Trophoblast cell (in vitro differentiated cells and primary cell): ENCODE data around the gene ARHGAP26.

ENCODE experiments used
- DNase-seq, 2 donors: peaks; one replicate each; pipeline ENCODE4 v3.0.0-alpha.2; 2016
- H2AFZ ChIP-seq: 2 replicates; pipeline ENCODE4 v1.6.1; 2013; ENCODE audit warnings: low read length, moderate library complexity, mild to moderate bottlenecking; ENCODE audit not compliant: insufficient read depth, poor library complexity
- H2AK5ac ChIP-seq: 2 replicates; pipeline ENCODE4 v1.6.1; 2013; ENCODE audit warnings: mild to moderate bottlenecking, low read length
- H2BK120ac ChIP-seq: 2 replicates; pipeline ENCODE4 v1.6.1; 2013; ENCODE audit warnings: low read length, mild to moderate bottlenecking, moderate library complexity; ENCODE audit not compliant: insufficient read depth, poor library complexity
- H2BK12ac ChIP-seq: 2 replicates; pipeline ENCODE4 v1.6.1; 2013; ENCODE audit warnings: mild to moderate bottlenecking, low read length, moderate library complexity
- H2BK5ac ChIP-seq: 2 replicates; pipeline ENCODE4 v1.6.1; 2013; ENCODE audit warnings: low read length, low read depth, moderate library complexity, mild to moderate bottlenecking; ENCODE audit not compliant: poor library complexity
- H3K14ac ChIP-seq: 2 replicates; pipeline ENCODE4 v1.6.1; 2013; ENCODE audit warnings: mild to moderate bottlenecking, low read length
- H3K18ac ChIP-seq: 2 replicates; pipeline ENCODE4 v1.6.1; 2013; ENCODE audit warnings: mild to moderate bottlenecking, low read length
- H3K23ac ChIP-seq: 2 replicates; pipeline ENCODE4 v1.6.1; 2013; ENCODE audit warnings: low read length
- H3K27ac ChIP-seq: 2 replicates; pipeline ENCODE4 v1.5.1; 2013; ENCODE audit warnings: low read depth, mild to moderate bottlenecking, inconsistent platforms, low read length, moderate library complexity
- H3K27me3 ChIP-seq: 2 replicates; pipeline ENCODE4 v1.6.1; 2013; ENCODE audit warnings: inconsistent platforms, mild to moderate bottlenecking, low read length, moderate library complexity; ENCODE audit not compliant: insufficient read depth
- H3K36me3 ChIP-seq, 2 experiments: 1 replicate in 1 of 2; 2 replicates in 1 of 2; pipeline ENCODE4 v1.6.1; 2013; ENCODE audit warnings: low read length in 2 of 2, mild to moderate bottlenecking in 2 of 2, moderate library complexity in 1 of 2; ENCODE audit not compliant: insufficient read depth in 2 of 2, control insufficient read depth in 1 of 2
- H3K4ac ChIP-seq: 2 replicates; pipeline ENCODE4 v1.6.1; 2013; ENCODE audit warnings: low read depth, mild to moderate bottlenecking, low read length, moderate library complexity
- H3K4me1 ChIP-seq, 2 experiments: 1 replicate in 1 of 2; 2 replicates in 1 of 2; pipeline ENCODE4 v1.6.1; 2013; ENCODE audit warnings: low read length in 2 of 2, mild to moderate bottlenecking in 2 of 2, moderate library complexity in 1 of 2; ENCODE audit not compliant: insufficient read depth in 2 of 2, control insufficient read depth in 1 of 2
- H3K4me2 ChIP-seq: 2 replicates; pipeline ENCODE4 v1.6.1; 2013; ENCODE audit warnings: inconsistent platforms, mild to moderate bottlenecking, low read length, moderate library complexity
- H3K4me3 ChIP-seq: 2 replicates; pipeline ENCODE4 v1.5.1; 2013; ENCODE audit warnings: mild to moderate bottlenecking, low read depth, low read length, inconsistent platforms
- H3K79me1 ChIP-seq: one replicate; pipeline ENCODE4 v1.6.1; 2013; ENCODE audit warnings: low read length
- H3K79me2 ChIP-seq: 2 replicates; pipeline ENCODE4 v1.6.1; 2013; ENCODE audit warnings: low read length, mild to moderate bottlenecking; ENCODE audit not compliant: control insufficient read depth, insufficient read depth, poor library complexity
- H3K9ac ChIP-seq: 2 replicates; pipeline ENCODE4 v1.6.1; 2013; ENCODE audit warnings: mild to moderate bottlenecking, low read length
- H3K9me3 ChIP-seq: 2 replicates; pipeline ENCODE4 v1.6.1; 2013; ENCODE audit warnings: low read depth, mild to moderate bottlenecking, control low read depth, inconsistent platforms, low read length; ENCODE audit not compliant: insufficient read depth
- H4K12ac ChIP-seq: 2 replicates; pipeline ENCODE4 v1.6.1; 2013; ENCODE audit warnings: low read depth, mild to moderate bottlenecking, low read length, moderate library complexity
- H4K8ac ChIP-seq: 2 replicates; pipeline ENCODE4 v1.6.1; 2013; ENCODE audit warnings: low read depth, mild to moderate bottlenecking, low read length, moderate library complexity
- H4K91ac ChIP-seq: one replicate; pipeline ENCODE4 v1.6.1; 2013; ENCODE audit warnings: low read depth, mild to moderate bottlenecking, low read length, moderate library complexity
- WGBS: extraction: QIAGEN DNeasy Blood & Tissue Kit; methylation state at CpG from one replicate; pipeline ENCODE4 v1.1.7; 2013; ENCODE audit warnings: missing lambda C conversion rate; ENCODE audit not compliant: insufficient read length, insufficient coverage; ENCODE audit errors: extremely low coverage; 5-methylcytosine and 5-hydroxymethylcytosine counted together

Gene ARHGAP26

DNA sequence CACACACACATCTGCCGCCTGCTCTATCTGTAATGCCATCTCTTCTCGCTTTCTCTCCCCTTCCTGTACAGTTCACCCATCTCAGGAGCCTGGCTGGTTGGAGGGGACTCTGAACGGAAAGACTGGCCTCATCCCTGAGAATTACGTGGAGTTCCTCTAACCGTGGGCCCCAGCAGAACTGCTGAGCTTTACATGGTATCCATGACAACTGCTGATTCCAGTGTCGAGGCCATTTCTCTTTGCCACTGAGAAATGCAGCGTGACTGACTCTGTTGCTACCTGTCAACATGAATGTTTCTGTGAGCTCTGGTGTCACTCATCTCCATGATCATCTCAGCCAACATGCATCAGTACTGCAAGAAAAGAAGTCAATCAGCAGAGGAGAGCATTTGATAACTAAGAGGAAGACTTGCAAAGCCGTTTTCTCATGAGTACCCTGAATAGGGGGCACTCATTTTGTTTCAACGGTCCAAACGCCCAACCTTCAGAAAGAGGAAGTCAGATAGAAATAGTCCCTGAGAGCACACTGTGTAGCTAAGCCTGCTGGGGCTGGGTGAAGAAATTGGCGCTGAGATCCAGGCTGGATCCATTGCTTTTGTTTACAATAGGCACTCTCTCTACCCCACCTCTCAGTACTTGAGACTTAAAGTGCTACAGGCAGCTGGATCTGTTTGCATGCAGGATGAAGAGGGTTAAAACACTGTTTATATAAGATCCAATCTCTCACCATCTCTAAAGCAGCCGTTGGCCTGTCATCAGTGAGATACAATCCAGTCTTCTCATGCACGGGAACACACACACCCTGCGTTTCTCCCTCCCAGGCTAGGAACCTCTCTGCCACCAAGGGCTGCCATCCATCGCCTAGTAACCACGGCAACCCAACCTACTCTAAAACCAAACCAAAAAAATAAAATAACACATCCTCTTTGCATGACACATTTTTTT lies 452.4 kb downstream of the ARHGAP26 start:
- H2AFZ ChIP-seq, result no peak overlapping the region
- H3K36me3 ChIP-seq, result no peaks in the 10 kb centered on the region
- no peak overlapping the region for H3K9ac ChIP-seq
- H3K4me3 ChIP-seq, result no peak overlapping the region
- no peak overlapping the region for H3K4ac ChIP-seq
- H4K91ac ChIP-seq, result no peak overlapping the region
- H3K9me3 ChIP-seq, result peaks cover 1% of the 10 kb centered on the region
- WGBS, result no CpG with 5 or more reads among the region's 16 CpGs
- no peaks in the 10 kb centered on the region for H3K79me1 ChIP-seq
- H3K14ac ChIP-seq, result no peak overlapping the region
- no peak overlapping the region for H2BK12ac ChIP-seq
- no peak overlapping the region for H3K23ac ChIP-seq
- no peaks in the 10 kb centered on the region for H3K79me2 ChIP-seq
- no peak overlapping the region for H4K8ac ChIP-seq
- H4K12ac ChIP-seq, result no peak overlapping the region
- peak overlapping the region; percentile 11 for H3K4me2 ChIP-seq
- no peak overlapping the region for H3K27ac ChIP-seq
- no peak overlapping the region for H3K18ac ChIP-seq
- no peak overlapping the region for H2AK5ac ChIP-seq
- H2BK5ac ChIP-seq, result no peak overlapping the region
- no peak overlapping the region for H2BK120ac ChIP-seq
- H3K4me1 ChIP-seq, result peaks cover 0 to 4% of the 10 kb centered on the region in 2 experiments
- no peak for DNase-seq
- no peaks in the 10 kb centered on the region for H3K27me3 ChIP-seq

DNA sequence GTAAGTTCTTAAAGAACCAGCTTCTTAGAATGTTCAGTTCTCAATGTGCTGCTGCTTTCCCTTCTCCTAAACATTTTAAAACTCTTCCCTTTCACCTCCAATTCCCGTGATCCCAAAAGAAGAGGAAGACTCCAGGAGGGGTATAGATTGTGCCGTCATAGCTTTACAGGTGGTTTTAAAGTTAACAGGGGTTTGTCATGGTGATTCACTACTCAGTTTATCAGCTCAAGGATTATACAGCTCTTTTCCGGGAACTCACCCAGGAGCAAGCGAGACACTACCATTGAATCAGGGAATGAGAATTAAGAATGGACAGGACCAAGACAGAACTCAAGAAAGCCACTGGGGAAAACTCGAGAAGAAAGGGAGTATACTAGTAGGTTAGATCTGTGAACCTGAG lies 454.5 kb downstream of the ARHGAP26 start:
- Histone ChIP-seq H3K36me3 (no peaks in the 10 kb centered on the region), H2AFZ (no peak overlapping the region), H3K4me2 (no peak overlapping the region), H3K79me2 (no peaks in the 10 kb centered on the region), H2AK5ac (no peak overlapping the region), H3K4me1 (peaks cover 0 to 4% of the 10 kb centered on the region in 2 experiments), H4K12ac (no peak overlapping the region), H3K79me1 (no peaks in the 10 kb centered on the region), H3K9me3 (peaks cover 1% of the 10 kb centered on the region), H3K27me3 (no peaks in the 10 kb centered on the region), H3K9ac (no peak overlapping the region), H2BK12ac (no peak overlapping the region), H4K91ac (no peak overlapping the region), H2BK120ac (no peak overlapping the region), H3K18ac (no peak overlapping the region), H3K27ac (no peak overlapping the region), H3K4ac (no peak overlapping the region), H4K8ac (no peak overlapping the region), H3K4me3 (no peak overlapping the region), H2BK5ac (no peak overlapping the region), H3K14ac (no peak overlapping the region), H3K23ac (no peak overlapping the region)
- no CpG with 5 or more reads among the region's 5 CpGs for WGBS
- peak in 1 of 2 donors; percentile 35 for DNase-seq

- H3K27ac ChIP-seq, result no peak overlapping the region
- no peak overlapping the region for H4K91ac ChIP-seq
- H2AFZ ChIP-seq, result no peak overlapping the region
- H2BK12ac ChIP-seq, result no peak overlapping the region
- H2BK120ac ChIP-seq, result no peak overlapping the region
- no peaks in the 10 kb centered on the region for H3K36me3 ChIP-seq
- H3K18ac ChIP-seq, result no peak overlapping the region
- H4K8ac ChIP-seq, result no peak overlapping the region
- no peak overlapping the region for H3K4me3 ChIP-seq
- no peaks in the 10 kb centered on the region for H3K27me3 ChIP-seq
- no peak for DNase-seq
- H2AK5ac ChIP-seq, result no peak overlapping the region
- WGBS, result no CpG with 5 or more reads among the region's 4 CpGs
- H3K9ac ChIP-seq, result no peak overlapping the region
- no peaks in the 10 kb centered on the region for H3K79me1 ChIP-seq
- H3K4me2 ChIP-seq, result no peak overlapping the region
- no peaks in the 10 kb centered on the region for H3K79me2 ChIP-seq
- H3K23ac ChIP-seq, result no peak overlapping the region
- no peak overlapping the region for H4K12ac ChIP-seq
- peaks cover 1% of the 10 kb centered on the region for H3K9me3 ChIP-seq
- no peak overlapping the region for H3K14ac ChIP-seq
- peaks cover 0 to 4% of the 10 kb centered on the region in 2 experiments for H3K4me1 ChIP-seq
- H3K4ac ChIP-seq, result no peak overlapping the region
- no peak overlapping the region for H2BK5ac ChIP-seq
Measured at GRCh38 chr5:143225511-143225910, 455.3 kb downstream of the ARHGAP26 start.

GRCh38 chr5:143226361-143226760 lies 456.2 kb downstream of the ARHGAP26 start:
- no peak overlapping the region for H4K8ac ChIP-seq
- H2AK5ac ChIP-seq, result no peak overlapping the region
- no peak overlapping the region for H3K23ac ChIP-seq
- no peak overlapping the region for H2AFZ ChIP-seq
- H3K4ac ChIP-seq, result no peak overlapping the region
- DNase-seq, result peak; percentile 82 to 88
- no peaks in the 10 kb centered on the region for H3K36me3 ChIP-seq
- no peak overlapping the region for H3K4me2 ChIP-seq
- H3K27me3 ChIP-seq, result no peaks in the 10 kb centered on the region
- H3K4me3 ChIP-seq, result no peak overlapping the region
- no peak overlapping the region for H3K18ac ChIP-seq
- H2BK12ac ChIP-seq, result no peak overlapping the region
- H3K79me2 ChIP-seq, result no peaks in the 10 kb centered on the region
- H3K9me3 ChIP-seq, result peaks cover 1% of the 10 kb centered on the region
- no peak overlapping the region for H4K12ac ChIP-seq
- H3K27ac ChIP-seq, result no peak overlapping the region
- no CpG with 5 or more reads among the region's 3 CpGs for WGBS
- no peak overlapping the region for H2BK120ac ChIP-seq
- H2BK5ac ChIP-seq, result no peak overlapping the region
- peaks cover 0 to 4% of the 10 kb centered on the region in 2 experiments for H3K4me1 ChIP-seq
- no peak overlapping the region for H3K9ac ChIP-seq
- no peaks in the 10 kb centered on the region for H3K79me1 ChIP-seq
- H3K14ac ChIP-seq, result no peak overlapping the region
- H4K91ac ChIP-seq, result no peak overlapping the region
